KBM-7 (cell line): ENCODE results near the gene EPG5.
"Not testable (repeated sequence)": the region's sequence is repeated elsewhere in the genome, so short reads cannot be mapped to it uniquely, and the experiment has no call there.

ENCODE experiments used
- DNase-seq: peaks from one replicate; pipeline ENCODE4 v3.0.0-alpha.2; 2015
- in situ Hi-C: fragments of 300-500 bp; cut with MboI; formaldehyde crosslinking; loops from 2 replicates; pipeline ENCODE4 v1.14.3; 2020; ENCODE audit warnings: low sequenced_read_pairs, low pct_unique_long_range_greater_than_20kb, mixed read lengths

Gene EPG5

DNA sequence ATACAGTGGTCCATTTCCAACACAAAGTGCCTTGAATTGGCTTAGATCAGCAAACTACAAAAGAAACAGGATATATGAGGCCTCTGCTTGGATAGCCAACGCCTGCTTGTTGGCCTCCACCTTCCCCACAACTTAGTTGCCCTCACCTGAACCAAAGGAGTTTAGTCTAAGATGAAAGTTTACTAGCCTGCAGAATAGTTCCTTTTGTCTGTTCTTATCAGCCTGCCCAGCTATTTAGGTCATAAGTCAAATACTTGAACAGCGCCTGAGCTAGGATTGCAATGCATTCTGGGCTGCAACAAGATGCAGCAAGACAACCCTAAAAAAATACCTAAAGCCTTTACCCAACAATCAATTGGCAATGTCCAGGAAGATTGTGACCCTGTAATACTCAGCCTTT lies 13.1 kb upstream of the EPG5 start:
- in situ Hi-C loops = no loop called here
- no peak for DNase-seq

DNA sequence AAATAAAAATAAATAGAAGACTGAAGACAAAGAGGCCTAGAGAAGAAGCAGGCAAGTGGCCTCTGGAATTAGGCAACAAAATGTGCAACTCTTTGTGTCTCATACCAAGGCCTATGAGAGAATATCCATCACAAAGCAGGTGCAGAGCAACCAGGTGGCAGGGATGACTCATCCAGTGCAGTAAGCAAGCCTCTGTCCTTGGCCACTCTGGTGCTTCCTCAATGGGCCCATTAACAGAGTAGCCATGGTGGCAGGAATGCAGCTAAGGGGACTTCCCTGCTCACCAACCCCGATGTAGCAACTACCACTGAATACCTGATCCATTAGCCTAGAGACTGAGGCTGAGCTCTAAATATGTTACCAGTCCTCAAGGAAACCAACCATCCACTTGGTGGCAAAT lies 11.0 kb upstream of the EPG5 start:
- in situ Hi-C loops = no loop called here
- no peak for DNase-seq

- DNase-seq = no peak
- in situ Hi-C loops = no loop called here
Observed at GRCh38 chr18:45976974-45977373, 9.8 kb upstream of the EPG5 start.

DNA sequence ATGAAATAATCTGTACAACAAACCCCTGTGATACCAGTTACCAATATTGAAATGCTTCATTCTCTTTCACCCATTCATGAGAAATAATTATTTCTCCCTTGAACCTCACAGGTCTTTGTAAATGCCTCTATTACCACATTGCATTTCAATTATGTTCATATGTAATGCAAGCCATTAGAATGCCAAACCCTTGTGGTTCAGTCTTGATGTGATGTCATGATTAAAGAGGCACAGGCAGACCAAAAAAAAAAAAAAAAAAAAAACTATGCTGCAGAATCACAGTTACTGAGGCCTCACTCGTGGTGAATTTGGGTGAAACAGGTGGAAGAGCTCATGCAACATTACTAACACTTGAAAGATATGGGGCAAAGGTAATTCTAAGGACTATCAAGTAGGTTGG lies 9.4 kb upstream of the EPG5 start:
- in situ Hi-C loops = no loop called here
- no peak for DNase-seq

DNA sequence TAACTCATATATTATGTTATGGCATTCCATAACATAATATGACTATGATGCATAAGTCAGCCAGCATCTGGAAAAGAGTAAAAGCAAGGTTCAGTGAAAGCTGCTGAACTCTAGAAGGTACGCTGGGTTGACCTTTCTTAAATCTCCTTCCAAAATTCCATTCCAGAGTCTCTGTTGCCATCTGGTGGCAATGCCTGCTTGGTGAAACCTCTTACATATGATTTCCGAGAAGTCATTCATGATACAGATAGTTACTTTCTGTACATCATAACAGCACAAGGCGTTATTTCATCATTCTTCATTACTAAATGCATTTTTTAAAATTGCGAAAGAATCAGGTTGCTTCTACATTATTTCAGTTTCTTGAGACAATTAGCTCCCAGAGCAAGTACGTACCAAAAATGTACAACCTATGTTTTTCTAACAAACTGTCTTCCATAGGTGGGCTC lies 7.0 kb upstream of the EPG5 start:
- in situ Hi-C loops = no loop called here
- DNase-seq = peak; percentile 81

DNA sequence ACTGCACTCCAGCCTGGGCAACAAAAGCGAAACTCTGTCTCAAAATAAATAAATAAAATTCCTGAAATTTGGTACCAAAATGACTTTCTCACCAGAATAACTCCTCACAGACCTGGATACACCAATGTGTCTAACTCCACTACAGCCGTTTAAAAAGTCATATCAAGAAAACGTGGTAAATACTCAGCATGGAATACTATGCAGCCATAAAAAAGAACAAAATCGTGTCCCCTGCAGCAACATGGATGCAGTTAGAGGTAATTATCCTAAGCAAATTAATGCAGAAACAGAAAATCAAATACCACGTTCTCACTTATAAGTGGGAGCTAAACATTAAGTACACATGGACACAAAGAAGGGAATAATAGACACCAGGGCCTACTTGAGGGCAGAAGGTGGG lies 2.2 kb downstream of the EPG5 start:
- in situ Hi-C loops, DNase-seq: not testable (repeated sequence)

DNA sequence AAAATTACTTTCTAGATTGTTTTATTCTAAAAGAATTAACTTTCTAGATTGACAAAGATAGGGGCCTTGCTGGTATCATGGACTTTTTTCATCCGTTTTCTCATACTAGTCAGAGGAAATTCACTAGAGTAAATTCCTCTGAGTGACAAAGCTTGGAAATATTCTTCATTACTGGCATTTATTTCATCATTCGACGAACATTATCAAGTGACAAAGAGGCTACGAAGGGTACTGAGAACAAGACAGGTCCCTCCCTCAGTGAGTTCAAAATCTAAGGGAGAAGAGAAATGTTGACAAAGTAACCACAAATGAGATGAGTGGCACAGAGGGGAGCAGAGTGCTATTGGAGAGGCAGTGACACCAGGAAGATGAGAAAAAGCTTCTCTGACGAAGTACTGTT lies 4.3 kb downstream of the EPG5 start:
- DNase-seq = no peak
- in situ Hi-C loops = no loop called here

DNA sequence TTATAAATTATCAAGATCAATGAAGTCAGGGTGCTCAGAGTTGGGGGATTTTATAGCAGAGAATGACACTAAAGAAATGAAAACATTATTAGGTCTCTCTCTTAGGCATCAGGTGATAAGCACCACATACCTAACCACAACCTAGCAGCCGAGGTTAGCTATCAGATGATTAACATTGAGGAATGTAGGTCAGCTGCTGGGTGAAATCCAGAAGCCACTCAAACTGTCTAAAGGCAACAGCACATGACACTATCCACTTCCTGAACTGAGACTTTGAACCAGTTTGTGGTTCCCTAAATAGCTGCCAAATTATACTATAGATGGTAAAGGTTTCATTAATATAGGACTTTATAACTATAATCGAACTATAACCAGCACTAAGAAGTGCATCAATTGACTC lies 4.7 kb downstream of the EPG5 start:
- in situ Hi-C loops = no loop called here

GRCh38 chr18:45959484-45959883 lies 7.6 kb downstream of the EPG5 start:
- DNase-seq, in situ Hi-C loops: not testable (repeated sequence)

More for the DNA sequence above, 4.7 kb downstream of the EPG5 start:
- DNase-seq = peak; percentile 46

GRCh38 chr18:45958730-45959129 lies 8.4 kb downstream of the EPG5 start:
- DNase-seq = no peak
- in situ Hi-C loops = no loop called here

- in situ Hi-C loops = no loop called here
- DNase-seq = no peak
Observed at GRCh38 chr18:45958027-45958426, 9.1 kb downstream of the EPG5 start.

DNA sequence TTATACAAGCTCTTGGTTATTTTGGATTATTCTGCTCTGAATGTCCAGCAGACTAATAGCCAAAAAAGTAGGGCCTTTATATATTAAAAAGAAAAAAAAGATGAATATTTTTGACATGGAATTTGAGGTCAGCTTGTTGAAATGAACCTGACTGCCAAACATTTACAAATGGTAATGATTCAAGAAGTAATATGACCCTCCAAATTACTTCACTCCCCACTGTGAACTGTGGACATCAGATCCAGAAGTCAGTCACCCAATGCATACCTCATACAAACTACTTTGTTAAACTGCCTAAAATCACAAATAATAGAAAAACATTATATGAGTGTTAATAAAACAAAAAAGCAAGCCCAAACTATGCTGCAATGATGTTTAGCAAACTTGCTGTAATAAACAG lies 10.0 kb downstream of the EPG5 start:
- in situ Hi-C loops = no loop called here
- DNase-seq = no peak

DNA sequence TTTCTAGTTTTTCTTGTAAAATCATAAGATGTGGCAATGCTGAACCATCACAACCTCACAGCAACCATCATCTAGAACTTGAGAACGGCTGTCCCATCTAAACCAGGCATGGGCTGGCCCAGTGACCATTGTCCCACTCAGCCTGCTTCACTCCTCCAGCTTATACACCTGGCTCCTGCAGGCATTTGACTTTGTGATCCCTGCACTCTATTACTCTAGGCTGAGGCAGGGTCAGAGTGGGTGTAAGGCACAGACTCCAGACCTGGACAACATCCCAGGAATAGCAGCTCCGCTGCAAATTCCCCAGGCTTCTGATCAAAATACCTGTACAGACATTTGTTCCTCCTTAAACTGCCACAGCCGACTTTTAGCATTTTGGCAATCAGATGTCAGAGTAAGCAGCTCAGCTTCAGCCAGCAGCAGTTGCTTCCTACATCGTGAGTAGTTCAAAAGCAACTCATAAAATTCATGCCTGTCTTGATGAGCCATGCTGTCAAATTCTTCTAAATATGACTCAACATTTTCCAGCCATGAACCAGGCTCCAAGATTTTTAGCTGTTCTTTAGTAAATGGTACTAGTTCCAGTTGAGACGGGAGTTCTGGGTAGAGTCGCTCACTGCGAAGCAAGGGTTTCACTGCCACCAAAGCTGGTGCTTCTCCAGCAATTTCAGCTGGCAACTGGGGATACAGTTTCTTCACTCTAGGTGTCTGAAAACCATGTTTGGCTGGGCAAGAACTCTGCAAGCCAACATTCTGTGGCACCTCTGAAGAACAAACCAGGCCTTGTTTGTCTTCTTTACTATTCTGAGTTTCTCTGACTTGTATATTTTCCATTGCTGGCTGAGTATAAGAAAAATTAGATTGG lies 12.8 kb downstream of the EPG5 start:
- DNase-seq = no peak
- in situ Hi-C loops = no loop called here

- in situ Hi-C loops = no loop called here
- no peak for DNase-seq
Observed at GRCh38 chr18:45951016-45951714, 16.0 kb downstream of the EPG5 start.

- DNase-seq = no peak
- in situ Hi-C loops = no loop called here
Observed at GRCh38 chr18:45945669-45946068, 21.5 kb downstream of the EPG5 start.

DNA sequence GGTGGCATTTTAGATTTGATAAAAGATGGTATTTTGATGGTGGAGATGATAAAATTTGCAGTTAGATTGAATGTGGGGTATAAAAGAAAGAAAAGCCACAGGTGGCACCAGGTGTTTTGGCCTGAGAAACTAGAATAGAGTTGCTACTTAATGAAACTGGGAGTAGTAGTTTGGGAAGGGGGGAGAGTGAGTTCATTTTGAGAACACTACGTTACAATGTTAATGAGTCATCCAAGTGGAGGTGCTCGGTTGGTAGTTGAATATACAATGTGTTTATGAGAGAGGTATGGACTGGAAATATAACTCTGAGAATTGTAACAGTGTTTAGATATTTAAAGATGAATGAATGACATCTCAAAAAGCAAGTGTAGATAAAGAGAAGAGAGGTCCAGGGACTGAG lies 26.4 kb downstream of the EPG5 start:
- no peak for DNase-seq
- in situ Hi-C loops = no loop called here

DNA sequence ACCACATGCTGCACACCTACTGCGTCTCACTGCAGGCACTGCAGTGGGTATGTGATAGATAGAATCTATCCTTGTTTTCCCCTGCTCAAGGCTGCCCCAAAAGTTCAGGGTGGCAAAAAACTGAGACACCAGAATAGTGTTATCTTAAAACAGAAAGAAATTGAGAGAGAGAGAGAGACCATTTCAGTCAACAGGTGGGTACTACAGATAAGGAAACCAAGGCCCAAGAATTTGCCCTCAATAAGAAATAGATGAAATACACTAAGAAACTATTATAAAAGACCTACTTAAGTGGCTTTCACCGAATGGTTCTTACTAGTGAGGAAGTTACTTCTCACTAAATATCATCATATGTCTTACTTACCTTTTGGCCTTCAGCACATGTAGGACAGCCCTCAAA lies 27.9 kb downstream of the EPG5 start:
- no peak for DNase-seq
- in situ Hi-C loops = no loop called here

GRCh38 chr18:45938488-45938935 lies 28.6 kb downstream of the EPG5 start:
- in situ Hi-C loops = no loop called here
- no peak for DNase-seq

GRCh38 chr18:45935591-45936335 lies 31.4 kb downstream of the EPG5 start:
- in situ Hi-C loops = no loop called here
- no peak for DNase-seq

GRCh38 chr18:45932708-45933107 lies 34.4 kb downstream of the EPG5 start:
- in situ Hi-C loops = no loop called here
- DNase-seq = no peak
